Left cardiac atrium (tissue), 4 donors: Measurements from ENCODE around the gene CIB1. TPM values are rescaled to one million over a fixed set of nuclear protein-coding genes. Genes with fewer than 3 reads are reported as not detected.

ENCODE experiments used
- ATAC-seq, 2 donors: fragments of 200-7000 bp; cut with Tn5 transposase; one replicate each; pipeline ENCODE4 v1.9.1; 2020; ENCODE audit warnings: mild to moderate bottlenecking in 2 of 2, moderate library complexity in 2 of 2
- DNase-seq: peaks from one replicate; pipeline ENCODE4 v3.0.0-alpha.2; 2020
- intact Hi-C, 2 donors: fragments of 100-400 bp; cut with DNase I; formaldehyde crosslinking; loops; one replicate each; pipeline versions ENCODE4 v1.14.1 to v1.15.1; 2022 to 2023
- total RNA-seq, 2 donors: library from RNA; stranded (reverse); fragmentation: NEBNext Ultra II Directional; extraction: Animal tissue kit (Norgen Biotek cat#: 25700); gene quantifications; one replicate each; pipeline ENCODE4 v1.2.1, GENCODE V29; 2021
- donor health status: DM: no; HTN: yes; CAD: no.
- donor health status: DM: no; HTN: yes; CAD: no; lungs with severe emphysema.
- donor health status: DM: yes; HTN: yes; CAD: no.
- donor health status: Dilated cardiomyopathy.

The CIB1 gene
- total RNA-seq, 2 donors from 2014 or later = 53.2 to 55.0 TPM

DNA sequence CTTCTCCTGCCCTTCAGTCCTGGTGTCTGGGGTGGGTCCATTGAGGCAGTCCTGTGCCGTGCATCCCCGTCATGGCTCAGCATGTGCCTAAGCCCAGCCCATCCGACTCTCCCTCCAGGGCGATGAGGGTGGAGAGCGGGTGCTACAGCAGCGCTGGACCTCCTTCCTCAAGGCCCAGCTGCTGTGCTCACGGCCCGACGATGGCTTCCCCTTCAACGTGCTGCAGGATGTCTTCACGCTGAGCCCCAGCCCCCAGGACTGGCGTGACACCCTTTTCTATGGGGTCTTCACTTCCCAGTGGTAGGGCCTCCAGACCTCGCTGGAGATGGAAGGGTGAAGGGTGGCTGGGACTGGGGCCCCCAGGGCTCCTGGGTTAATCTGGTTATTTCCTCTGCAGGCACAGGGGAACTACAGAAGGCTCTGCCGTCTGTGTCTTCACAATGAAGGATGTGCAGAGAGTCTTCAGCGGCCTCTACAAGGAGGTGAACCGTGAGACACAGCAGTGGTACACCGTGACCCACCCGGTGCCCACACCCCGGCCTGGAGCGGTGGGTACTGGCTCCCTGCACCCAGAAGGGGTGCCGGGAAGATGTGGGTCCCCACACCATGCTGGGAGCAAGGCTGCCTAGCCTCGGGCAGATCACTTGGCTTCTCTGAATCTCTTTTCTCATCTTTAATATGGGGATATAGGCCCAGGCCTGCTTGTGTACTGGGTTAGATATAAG lies 10.1 kb downstream of the CIB1 start:
- ATAC-seq (no peak), DNase-seq (no peak)
- intact Hi-C loops = loop anchor here in 1 of 2 donors (5.0 kb wide), 1 partner anchor 71 kb away; no protein-coding TSS in a partner anchor

DNA sequence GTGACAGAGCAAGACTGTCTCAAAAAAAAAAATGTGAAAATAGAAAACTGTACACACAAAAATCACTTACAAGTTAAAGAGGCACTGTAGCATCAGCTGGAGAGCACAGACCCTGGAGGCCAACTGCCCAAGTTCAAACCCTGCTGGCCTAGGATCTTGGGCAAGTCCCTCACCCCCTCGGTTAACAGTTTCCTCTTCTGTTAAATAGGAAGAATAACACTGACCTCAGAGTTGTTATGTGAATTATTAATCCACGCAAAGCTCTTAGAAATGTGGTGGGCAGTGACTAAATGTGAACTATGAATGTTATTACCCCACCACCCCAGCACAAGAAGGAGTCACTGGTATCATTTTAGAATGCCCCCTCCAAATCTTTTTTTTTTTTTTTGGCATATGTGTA lies 11.2 kb downstream of the CIB1 start:
- DNase-seq = no peak
- ATAC-seq = no peak
- intact Hi-C loops = loop anchor here in 1 of 2 donors (5.0 kb wide), 1 partner anchor 70 kb away; no protein-coding TSS in a partner anchor

DNA sequence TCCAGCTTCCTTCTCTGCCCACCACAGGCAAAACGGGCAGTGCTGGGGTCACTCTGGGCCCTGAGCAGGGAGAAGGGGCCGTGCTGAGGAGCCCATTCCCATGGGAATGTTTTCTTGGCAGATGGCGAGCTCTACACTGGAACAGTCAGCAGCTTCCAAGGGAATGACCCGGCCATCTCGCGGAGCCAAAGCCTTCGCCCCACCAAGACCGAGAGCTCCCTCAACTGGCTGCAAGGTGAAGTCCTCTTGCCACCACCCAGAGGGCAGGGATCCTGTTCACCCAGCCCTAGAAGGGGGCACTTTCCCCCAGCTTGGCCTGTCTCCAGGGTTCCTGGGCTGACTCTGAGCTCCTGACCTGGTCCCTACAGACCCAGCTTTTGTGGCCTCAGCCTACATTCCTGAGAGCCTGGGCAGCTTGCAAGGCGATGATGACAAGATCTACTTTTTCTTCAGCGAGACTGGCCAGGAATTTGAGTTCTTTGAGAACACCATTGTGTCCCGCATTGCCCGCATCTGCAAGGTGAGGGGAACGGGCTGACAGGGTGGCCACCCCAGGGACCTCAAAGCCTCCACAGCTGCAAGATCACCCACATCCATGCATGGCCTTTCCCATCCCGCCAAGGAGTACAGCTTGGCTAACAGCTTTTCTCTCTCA lies 12.4 kb downstream of the CIB1 start:
- intact Hi-C loops = loop anchor here in 1 of 2 donors (5.0 kb wide), 1 partner anchor 69 kb away; no protein-coding TSS in a partner anchor
- peak; percentile 82 to 91 for ATAC-seq

DNA sequence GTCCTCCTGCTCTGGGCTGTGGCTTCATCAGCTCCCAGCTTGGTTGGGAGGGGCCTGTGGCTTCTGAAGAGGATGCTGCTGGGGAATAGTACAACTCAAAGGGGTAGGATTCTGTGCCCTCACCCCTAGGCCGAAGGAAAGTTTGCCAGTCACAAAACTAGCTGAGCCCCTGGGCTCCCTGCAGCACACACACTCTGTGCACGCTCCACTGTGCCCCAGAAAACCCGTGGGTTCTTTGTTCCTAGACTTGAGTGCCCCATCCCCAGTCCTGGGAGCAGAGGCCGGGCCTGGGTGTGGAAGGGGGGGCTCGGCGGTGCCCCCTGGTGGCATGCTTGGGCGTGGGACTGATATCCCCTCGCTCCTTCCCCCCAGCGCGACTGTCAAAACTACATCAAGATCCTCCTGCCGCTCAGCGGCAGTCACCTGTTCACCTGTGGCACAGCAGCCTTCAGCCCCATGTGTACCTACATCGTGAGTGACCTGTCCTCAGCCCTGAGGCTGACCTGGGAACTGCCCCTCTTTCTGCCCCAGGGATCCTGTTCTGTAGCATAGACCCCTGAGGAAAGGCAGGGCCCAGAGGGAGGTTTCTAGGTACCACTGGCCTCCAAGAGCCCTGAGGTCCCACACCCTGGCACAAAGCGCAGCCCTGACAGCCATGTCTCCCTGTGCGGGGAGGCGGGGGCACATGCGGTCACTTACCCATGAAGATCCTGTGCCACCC lies 14.2 kb downstream of the CIB1 start:
- no peak for DNase-seq
- intact Hi-C loops = loop anchor here in 1 of 2 donors (5.0 kb wide), 1 partner anchor 67 kb away; no protein-coding TSS in a partner anchor
- ATAC-seq = peak; percentile 29 to 61

More for the DNA sequence above, 12.4 kb downstream of the CIB1 start:
- peak; percentile 78 for DNase-seq

DNA sequence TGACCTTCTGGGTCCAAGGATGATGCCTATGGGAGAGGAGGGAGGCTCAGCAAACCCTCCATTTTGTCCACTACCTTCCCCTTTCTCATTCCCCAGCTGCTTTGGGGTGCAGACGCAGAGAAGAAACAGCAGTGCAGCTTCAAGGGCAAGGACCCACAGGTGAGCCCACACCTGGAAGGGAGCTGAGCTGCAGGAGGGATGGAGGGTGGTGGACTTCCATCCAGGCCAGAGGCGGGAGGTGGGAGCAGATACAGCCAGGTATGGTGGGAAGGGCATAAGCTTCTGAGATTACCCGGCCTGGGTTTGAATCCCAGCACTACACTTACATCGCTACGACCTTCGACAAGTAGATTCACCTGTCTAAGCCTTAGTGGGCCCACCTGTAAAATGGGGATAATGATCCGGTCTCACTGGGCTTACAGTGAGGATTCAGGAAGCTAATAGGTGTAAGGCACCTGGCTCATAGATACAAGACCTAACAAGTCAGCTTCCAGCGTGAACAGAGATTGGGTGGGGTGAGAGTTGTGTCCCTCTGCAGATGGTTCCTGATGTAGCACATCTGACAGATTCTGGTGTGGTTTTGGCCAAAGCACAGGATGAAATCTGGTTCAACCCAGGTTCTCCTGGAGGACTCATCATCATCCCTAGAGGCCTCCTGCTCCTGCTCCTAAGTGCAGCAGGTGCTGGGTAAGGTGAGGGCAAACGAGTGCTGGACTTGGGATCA lies 15.9 kb downstream of the CIB1 start:
- DNase-seq = no peak
- intact Hi-C loops = no loop called here
- ATAC-seq = no peak

DNA sequence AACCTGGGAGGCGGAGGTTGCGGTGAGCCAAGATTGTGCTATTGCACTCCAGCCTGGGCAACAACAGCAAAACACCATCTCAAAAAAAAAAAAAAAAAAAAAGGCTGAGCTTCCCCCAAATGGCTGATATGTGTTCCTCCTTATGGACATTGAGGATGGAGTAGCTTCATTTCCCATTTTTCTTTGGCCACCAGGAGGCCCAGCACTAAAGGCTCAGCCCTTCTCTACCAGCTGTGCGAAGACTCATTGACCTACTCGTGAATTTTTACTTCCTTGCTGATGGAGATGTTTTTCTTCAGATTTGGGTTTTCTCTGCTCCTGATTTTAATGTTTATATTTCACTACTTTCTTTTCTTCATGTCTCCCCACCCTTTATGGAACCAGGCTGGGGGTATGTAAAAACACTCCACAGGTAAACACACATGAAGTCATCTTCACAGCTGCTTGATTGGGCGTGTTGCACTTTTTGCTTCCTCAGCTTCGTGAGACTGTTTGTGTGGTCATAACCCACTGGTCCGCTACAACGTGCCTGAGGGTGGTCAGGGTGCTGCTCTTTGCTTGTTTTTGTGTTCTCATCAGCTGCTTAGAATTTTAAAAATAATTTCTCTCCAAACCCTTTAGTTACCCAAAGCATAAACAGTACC lies 19.1 kb downstream of the CIB1 start:
- no peak for ATAC-seq
- no peak for DNase-seq
- intact Hi-C loops = no loop called here

DNA sequence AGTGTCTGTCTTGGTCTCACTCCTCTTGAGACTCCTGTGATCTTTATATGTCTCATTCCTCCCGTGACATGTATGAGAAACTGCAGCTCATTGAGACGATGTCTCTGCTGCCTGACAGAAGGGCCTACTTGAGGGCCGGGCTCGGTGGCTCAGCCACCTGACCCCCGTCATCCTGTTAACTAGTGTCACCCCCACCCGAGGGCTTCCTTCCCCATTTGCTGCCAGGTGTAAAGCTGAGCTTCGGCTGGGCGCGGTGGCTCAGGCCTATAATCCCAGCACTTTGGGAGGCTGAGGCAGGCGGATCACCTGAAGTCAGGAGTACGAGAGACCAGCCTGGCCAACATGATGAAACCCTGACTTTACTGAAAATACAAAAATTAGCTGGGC lies 19.9 kb downstream of the CIB1 start:
- DNase-seq (no peak), ATAC-seq (no peak)
- intact Hi-C loops = no loop called here

DNA sequence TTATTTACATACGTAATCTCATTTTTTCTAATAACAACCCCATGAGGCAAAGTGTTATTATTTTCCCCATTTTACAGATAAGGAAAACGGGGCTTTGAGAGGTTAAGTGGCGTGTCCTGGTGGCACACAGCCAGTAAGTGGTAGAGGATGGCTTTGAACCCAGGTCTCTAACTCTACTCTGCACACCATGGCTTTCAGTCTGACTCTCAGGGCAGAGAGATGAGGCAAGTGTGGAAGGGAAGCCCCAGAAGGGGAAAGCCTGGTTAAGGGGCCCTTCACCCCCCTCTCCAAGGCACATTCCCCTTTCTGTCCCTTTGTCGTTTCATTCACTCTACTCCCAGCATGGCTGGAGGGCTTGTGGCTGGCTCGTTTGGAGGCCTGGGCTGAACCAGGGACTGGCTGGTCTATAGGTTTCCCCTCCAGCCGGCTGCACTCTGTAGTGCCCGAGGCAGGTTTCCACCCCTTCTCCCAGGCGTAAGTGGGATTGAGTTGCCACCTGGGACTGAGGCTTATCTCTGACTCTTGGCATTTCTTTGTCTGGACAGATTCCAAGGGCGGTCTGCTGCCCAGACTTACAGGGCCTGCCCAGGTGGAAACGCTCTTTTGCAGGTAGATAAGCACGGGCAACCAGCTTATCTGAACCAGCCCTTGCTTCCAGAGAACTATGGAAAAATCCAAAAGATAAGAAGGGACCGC lies 20.5 kb downstream of the CIB1 start:
- no peak for DNase-seq
- intact Hi-C loops = no loop called here
- peak; percentile 8 to 13 for ATAC-seq

DNA sequence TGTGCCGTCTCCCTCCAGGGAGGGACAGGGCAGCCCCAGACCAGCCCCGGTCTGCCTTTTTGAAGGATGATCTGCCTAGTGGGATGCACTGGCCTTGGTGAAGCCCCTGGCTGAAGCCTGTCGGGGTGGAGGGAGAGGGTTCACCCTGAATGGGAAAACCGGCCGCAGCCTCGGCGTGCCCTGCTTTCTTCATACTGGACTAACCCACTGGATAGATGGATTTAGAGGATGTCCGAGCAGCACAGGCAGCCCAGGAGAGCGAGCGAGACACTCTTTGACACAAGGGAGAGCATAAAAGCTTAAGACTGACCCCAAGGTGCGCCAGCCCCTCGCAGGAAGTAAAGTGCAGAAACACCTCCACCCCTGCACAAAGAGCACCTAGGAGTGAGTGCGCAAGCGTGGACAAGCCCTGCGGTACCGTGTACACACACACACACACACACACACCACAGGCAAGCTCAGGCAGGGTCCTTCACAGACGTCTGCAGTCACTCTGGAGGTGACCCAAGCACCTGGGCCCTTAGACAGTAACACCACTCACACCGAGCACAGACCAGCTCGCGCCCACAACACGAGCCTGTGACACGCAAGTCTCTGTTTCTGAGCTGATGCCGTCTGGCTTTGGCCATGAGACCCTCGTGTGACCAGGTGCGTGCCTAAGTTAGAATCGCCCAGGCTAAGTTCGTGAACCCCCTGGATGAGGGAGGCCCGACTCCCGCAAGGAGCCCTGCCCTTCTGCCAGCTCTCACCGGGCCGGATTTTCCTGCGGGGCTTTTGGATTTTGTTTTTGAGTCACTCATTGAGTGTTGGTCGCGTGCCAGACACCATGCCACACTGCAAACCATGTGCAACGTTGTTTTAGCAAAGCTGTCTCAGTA lies 21.3 kb downstream of the CIB1 start:
- DNase-seq (no peak), ATAC-seq (no peak)
- intact Hi-C loops = no loop called here

DNA sequence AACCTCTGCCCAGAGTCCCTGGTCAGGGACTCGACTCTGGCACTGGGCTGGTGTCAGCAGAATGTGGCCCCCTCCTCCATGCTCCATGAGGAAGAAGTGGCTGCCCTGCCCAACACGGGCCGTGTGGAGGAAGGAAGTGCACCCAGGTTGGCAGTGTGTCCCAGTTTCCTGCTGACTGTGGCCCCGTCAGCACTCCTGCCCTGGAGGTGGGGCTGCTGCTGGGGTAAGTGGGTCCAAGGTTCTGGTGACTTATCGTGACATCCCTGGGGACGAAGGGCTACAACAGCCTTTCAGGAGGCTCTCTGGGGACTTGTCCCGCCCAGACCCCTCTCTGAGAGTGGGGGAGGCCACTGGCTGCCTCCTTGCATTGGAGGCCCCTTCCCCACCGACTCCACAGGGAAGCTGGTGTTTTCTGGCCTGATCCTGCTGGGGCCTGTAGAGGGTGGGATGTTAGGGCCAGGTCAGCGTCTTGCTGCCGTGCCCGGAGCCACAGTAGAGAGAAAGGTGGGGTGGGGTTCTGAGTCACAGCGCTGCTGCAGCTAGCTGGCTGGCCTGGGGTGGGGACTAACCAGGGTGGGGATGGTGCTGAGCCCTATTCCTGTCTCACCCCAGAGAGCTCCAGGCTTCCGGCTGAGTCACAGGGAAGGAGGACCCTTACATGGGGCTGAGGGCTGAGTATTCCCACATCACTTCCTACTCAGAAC lies 22.1 kb downstream of the CIB1 start:
- intact Hi-C loops = no loop called here
- DNase-seq (no peak), ATAC-seq (peak; percentile 32 to 64)

DNA sequence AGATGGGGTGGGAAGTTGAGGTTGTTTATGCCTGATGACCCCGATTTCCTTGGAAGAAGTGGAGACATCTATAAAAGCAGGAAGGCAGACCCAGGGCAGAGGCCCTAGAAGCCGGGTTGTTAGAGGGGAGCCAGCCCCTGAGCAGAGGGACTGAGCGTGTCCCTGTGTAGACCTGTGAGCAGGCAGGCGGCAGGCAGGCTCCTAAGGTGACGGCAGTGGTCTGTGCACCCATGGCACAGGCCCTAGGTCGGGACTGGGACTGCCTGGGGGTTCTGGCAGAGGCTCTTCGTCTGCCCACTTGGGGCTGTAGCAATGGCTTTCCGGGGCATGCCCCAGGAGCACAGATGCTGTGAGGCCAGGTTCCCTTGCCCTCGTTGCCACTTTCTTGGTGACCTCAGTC lies 22.7 kb downstream of the CIB1 start:
- DNase-seq (no peak), ATAC-seq (no peak)
- intact Hi-C loops = no loop called here

DNA sequence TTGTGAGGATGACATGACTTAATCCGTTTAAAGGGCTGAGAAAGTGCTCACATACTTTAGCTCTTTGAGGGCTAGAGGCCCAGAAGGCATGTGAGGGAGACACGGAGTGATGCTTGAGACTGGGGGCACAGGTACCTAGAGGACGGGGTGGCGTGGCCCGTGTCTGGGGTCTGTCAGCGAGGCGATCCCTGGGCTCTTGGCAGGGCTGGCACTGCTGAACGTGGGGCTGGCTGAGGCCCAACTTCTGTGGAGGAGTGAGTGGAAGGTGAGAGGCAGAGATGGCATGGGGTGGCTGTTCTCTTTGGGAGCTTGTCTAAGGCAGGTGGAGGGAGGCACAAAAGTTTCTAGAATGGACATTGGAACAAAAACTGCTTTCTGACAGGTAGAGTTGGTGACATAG lies 23.1 kb downstream of the CIB1 start:
- intact Hi-C loops = no loop called here
- ATAC-seq = peak in 1 of 2 donors; percentile 27
- DNase-seq = no peak

DNA sequence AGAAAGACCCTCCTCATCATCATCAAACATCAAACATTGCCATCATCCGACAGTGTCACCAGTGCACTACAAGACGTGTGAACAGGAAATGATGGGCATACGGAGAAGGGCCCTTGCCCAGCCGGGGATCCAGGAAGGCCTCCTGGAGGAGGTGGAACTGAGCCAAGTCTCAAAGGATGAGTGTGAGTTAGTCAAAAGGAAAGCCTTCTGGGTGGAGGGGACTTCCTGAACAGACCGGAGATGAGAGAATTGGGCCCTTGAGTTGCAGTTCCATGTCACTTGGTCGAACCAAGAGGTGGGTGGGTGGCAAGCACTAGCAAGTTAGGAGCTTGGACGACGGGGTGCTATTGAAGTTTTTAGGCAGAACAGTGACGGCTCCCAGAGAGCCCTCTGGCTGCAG lies 24.1 kb downstream of the CIB1 start:
- peak; percentile 16 for DNase-seq
- ATAC-seq = no peak
- intact Hi-C loops = no loop called here

DNA sequence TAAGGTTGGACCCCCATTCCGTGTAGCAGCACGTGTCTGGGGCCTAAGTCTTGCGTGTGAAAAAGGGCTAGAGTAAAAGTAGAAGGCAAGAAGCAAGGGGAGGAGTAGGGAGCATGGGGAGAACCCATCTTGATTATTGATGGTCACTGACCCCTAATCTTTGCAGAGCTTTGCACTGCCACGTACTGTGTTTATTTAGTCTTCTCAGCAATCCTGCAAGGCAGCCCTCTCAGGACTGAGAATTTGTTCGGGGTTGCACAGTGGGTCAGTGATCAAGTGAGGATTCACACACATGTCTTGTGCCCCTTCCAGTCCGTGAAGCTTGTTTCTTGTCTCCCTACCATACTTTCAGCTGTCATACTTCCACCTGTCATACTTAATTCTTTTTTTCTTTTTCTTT lies 25.4 kb downstream of the CIB1 start:
- intact Hi-C loops = no loop called here
- no peak for DNase-seq
- ATAC-seq = no peak

DNA sequence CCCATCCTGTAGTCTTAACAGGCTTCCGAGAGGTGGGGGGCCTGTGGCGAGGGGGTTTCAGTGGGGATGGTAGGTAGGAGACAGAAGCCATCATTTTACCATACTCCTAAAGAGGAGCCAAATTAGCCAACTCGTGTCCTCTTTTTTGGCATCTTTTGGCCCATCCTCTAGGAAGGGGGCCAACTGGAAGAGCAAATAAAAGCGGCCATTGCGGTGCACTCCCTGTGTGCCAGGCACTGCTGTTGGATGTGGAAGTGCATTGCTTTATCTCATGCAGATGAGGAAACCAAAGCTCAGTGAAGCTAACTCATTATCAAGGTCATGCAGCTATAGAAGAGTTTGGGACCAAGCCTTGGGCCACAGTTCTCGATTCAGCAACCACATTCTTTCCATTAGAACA lies 26.5 kb downstream of the CIB1 start:
- intact Hi-C loops = no loop called here
- ATAC-seq = no peak
- DNase-seq = no peak

DNA sequence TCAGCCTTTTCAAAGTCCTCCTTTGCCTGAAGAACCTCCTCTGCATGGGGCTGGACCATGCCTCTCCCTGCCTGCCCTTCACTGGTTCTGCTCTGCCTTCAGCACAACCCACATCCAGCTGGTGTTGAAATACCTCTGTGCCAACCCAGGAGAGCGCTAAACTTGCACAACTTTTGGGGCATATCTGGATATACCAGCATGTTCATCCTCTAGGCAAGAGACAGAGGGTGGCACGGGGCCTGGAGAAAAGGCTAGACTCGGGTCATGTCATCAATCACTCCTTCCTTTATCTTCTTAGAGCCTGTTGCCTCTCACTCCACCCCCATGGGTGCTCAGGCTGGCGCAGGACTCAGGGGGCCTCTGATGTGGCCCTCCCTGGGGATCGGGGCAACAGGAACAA lies 27.9 kb downstream of the CIB1 start:
- DNase-seq (no peak), ATAC-seq (peak; percentile 38 to 46)
- intact Hi-C loops = no loop called here
